Activated CD4-positive, alpha-beta T cell treated with anti-CD3 and anti-CD28 coated beads for 48 hours (primary cell): ENCODE measurements around the gene PDXP.
A peak's percentile ranks its signal among the peaks of the same experiment; 100 is the strongest.

Experiments used
- DNase-seq: peaks from one replicate; pipeline ENCODE4 v3.0.0-alpha.2; 2020

PDXP gene

GRCh38 chr22:37629928-37630327 is 28.6 kb upstream of the PDXP start:
- no peak for DNase-seq

DNA sequence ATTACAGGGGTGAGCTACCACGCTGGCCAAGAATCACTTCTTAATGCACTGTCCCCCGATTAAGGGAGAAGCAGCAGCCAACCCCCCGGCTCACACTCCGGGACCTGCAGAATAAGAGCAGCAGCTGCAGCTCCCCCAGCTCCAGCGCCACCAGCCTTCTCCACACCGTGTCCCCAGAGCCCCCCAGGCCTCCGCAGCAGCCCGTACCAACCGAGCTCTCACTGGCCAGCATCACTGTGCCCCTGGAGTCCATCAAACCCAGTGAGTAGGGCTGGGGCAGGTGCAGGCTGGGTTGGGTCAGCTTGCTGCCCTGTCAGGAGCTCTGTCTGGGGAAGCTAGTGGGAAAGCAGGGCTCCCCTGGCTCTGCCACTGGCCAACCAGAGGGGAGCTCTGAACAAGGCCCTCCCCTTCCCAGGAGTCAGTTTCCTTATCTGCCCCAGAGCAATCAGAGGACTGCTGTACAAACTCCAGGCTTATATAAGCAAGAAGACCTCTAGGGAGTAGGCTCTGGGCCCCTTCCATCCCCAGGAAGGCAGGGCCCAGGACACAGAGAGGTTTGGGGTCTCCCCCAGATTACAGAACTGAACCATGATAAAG is 27.6 kb upstream of the PDXP start:
- no peak for DNase-seq

- DNase-seq, result no peak
Measured at GRCh38 chr22:37631448-37632173, 26.9 kb upstream of the PDXP start.

- DNase-seq, result no peak
Measured at GRCh38 chr22:37632174-37633088, 26.1 kb upstream of the PDXP start.

- DNase-seq, result peak; percentile 48
Measured at GRCh38 chr22:37633089-37633624, 25.4 kb upstream of the PDXP start.

GRCh38 chr22:37633625-37634416 is 24.7 kb upstream of the PDXP start:
- peak; percentile 73 for DNase-seq

DNA sequence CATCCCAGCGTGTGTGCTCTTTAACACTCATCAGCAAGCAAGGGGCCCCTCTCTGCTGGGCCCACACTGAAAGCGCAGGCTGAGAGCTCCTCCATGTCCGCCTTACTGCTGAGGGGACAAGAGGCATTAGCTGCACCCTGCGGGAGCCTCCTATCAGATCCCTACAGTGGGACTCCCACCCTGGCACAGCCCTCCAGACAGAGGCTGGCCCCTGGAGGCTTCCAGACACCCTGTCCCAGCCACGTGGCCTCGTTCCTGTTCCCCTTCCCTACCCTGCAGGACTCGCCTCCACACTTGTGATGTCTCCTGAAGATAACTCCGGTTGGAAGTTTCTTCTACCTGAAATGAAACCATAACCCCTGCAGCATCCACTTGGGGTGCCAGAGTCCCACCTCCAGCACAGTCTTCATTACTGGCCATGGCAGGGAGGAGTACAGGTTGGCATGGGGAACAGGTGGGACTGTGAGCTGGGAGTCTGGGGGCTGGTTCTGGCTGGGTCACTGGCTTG is 24.1 kb upstream of the PDXP start:
- DNase-seq, result no peak

- DNase-seq, result no peak
Measured at GRCh38 chr22:37635157-37635556, 23.4 kb upstream of the PDXP start.

DNA sequence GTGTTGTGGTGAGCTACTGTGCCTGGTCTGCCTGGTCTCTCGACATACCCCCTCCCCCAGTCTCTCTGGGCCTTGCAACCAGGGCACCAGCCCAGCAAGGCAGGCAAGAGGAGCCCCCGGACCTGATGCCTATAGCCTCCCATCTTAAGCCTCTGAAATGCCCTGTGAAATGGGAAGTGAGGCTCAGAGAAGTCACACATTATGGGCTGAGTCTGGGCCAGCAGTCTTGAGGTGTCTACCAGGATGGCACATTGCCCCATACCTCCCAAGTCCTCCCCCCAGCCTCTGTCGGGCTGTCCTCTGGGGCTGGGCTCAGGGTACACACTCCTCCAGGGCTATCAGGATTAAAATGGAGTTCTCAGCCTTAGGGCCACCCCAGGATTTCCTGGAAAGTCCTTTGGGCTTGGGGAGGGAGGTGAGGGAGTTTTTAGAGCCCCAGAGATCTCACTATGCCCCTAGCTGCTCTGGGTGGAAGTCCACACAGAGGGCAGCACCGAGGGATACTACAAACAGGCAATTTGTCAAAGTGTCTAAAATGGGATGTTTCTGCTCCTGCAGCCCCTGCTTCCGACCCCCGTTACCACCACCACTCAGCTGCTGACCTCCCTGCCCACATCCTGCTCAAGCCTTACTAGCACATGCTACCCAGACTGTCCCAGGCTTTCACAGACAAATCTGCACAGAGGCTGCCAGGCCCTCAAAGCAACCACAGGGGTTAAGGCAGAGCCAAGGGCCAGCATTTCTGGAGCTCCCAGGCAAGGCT is 22.2 kb upstream of the PDXP start:
- no peak for DNase-seq

- no peak for DNase-seq
Measured at GRCh38 chr22:37636949-37637273, 21.6 kb upstream of the PDXP start.

- DNase-seq, result peak; percentile 48
Measured at GRCh38 chr22:37638391-37639069, 20.0 kb upstream of the PDXP start.

DNA sequence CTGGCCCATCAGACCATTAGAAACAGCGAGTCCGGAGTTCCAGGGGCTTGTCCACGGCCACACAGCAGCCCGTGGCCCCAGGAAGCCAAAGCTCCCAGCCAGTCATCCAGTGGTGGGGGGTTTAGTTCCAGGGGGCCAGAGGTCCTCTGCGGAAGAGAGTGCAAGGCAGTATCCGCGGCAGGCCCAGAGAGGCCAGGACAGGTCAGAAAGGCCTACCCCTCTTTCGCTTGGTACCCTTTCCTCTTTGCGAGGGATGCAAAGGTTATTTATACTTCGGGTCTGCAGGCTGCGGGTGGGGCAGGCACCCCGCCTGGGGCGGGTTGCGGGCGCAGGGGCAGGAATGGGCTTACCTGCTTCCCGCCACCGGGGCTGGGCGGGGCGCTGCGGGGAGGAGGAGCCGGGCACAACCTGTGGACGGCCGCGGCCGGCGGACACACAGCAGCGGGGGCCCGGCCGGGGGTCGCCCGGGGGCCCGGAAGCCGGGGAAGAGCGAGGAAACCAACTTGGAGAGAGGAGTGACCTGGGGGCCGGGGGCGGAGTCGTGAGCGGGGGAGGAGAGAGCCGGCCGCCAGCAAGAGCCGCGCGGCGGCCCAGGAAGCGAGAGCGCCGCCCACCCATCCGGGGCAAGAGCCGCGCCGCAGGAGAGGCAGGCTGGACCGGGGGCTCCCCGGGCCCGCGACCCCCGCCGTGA is 19.3 kb upstream of the PDXP start, which contains the start of gene SH3BP1:
TSS of gene SH3BP1 (plus strand) at position 600 of the 691 bp plus-strand sequence. CDS start 119 bp downstream, outside the sequence.
- DNase-seq, result peak; percentile 66

DNA sequence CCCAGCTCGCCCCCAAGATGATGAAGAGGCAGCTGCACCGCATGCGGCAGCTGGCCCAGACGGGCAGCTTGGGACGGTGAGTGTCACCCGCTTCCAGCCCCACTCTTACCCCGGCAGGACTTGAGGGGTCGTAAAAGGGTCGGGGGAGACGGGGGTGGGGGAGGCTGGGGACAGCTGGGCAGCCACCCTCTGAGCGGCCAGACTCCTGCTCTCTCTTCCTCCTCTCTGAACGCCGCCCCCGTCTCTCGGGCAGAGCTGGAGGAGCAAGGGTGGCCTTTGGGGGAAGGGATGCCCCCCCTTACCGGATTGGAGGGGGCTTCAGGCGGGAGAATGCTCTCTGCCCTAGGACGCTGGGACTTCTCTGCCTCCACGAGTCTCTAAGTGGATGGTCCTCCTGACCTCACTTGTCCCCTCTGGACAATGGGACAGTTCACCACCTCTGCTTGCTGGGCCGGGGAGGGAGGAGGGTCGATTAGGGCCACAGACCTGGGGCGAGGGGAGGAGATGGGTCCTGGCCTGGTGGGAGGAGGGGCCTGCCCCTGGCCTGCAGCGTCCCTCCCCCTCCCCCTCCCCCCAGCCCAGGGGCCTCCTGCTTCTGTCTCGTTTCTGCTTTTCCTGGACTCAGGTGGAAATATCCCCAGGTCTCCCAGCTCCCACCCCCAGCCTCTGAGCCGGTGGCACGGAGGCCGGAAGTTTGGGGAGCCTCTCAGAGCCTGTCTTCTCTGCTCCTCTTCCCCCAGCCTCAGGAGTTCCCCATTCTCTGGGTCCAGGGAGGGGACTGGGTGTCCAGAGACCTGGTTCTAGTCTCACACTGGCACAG is 18.5 kb upstream of the PDXP start:
- peak; percentile 42 for DNase-seq

- no peak for DNase-seq
Measured at GRCh38 chr22:37640591-37641560, 17.6 kb upstream of the PDXP start.

- no peak for DNase-seq
Measured at GRCh38 chr22:37641561-37641949, 17.0 kb upstream of the PDXP start.

GRCh38 chr22:37643225-37643847 is 15.2 kb upstream of the PDXP start:
- DNase-seq, result peak; percentile 93

GRCh38 chr22:37647317-37647716 is 11.2 kb upstream of the PDXP start:
- DNase-seq, result no peak

DNA sequence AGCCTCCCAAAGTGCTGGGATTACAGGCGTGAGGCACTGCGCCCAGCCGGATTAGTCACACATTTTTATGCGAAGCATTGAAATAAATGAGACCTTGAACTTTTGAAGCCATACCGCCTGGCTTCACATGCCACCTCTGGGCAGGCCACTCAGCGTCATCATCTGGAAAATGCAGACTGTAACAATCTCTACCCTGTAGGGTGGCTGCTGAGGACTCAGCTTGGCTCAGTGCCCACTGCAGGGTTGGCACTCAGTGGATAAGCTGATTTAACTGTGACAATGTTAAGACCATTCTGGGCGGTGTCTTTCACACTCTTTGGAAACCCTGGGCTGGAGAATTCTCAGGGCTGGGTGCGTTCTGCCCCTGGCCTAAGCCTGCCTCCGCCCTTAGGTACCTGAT is 10.6 kb upstream of the PDXP start:
- no peak for DNase-seq
